HepG2 (cell line): ENCODE measurements around the gene RORC. TPM values are rescaled to one million over a fixed set of nuclear protein-coding genes. Genes with fewer than 3 reads are reported as not detected.

Experiments
- ATAC-seq: fragments of 200-7000 bp; cut with Tn5 transposase; 3 replicates; pipeline ENCODE4 v1.9.1; 2020; ENCODE audit warnings: mild to moderate bottlenecking, moderate library complexity
- BruUV-seq: library from RNA; stranded (reverse); fragments of 400-500 nt; replicated peaks from 2 replicates; lab custom pipeline; 2021; lab: Mats Ljungman, UMichigan
- CTCF ChIA-PET: fragments of 300-600 bp; formaldehyde crosslinking; extraction: SDS; loops from one replicate; lab custom pipeline; 2021; ENCODE audit warnings: low total read pairs, inconsistent platforms, low intra/inter-chr PET ratio; lab: Yijun Ruan, JAX
- POLR2A ChIA-PET: fragments of 350-600 bp; sonication (Branson Sonifier 250); formaldehyde crosslinking; loops from one replicate; lab custom pipeline; 2020; ENCODE audit warnings: antibody characterized with exemption, inconsistent platforms; lab: Yijun Ruan, JAX
- DNase-seq: peaks from one replicate; pipeline ENCODE4 v3.0.0-alpha.2; 2015; ENCODE audit warnings: low spot score
- FAIRE-seq: peaks from 3 replicates; lab custom pipeline; 2011; peaks lifted over from hg19 to GRCh38; lab: Jason Lieb, UNC
- H2AFZ ChIP-seq: one replicate; pipeline ENCODE4 v1.6.1; 2011; ENCODE audit warnings: low read length, inconsistent platforms
- H3K27ac ChIP-seq: fragments of 300-600 bp; 3 replicates; pipeline ENCODE4 v1.8.0; 2011; ENCODE audit warnings: mixed run types, mild to moderate bottlenecking, mixed read lengths, low read length, inconsistent platforms; ENCODE audit not compliant: insufficient read depth; ENCODE audit errors: extremely low read length
- H3K27me3 ChIP-seq, 2 experiments: fragments of 200-600 bp in 1 of 2; 2 replicates in 1 of 2; 3 replicates in 1 of 2; pipeline versions ENCODE4 v1.6.0 to v1.8.0; 2011; ENCODE audit warnings: low read length in 2 of 2, mild to moderate bottlenecking in 2 of 2, moderate library complexity in 2 of 2, inconsistent platforms in 1 of 2; ENCODE audit not compliant: insufficient read depth in 2 of 2, control insufficient read depth in 1 of 2
- H3K36me3 ChIP-seq, 2 experiments: fragments of 200-600 bp in 1 of 2; replicated peaks in 1 of 2; 2 replicates in 1 of 2; 3 replicates in 1 of 2; pipeline versions ENCODE4 v1.5.1 to v1.8.0; 2011; ENCODE audit warnings: low read length in 2 of 2, inconsistent platforms in 1 of 2; ENCODE audit not compliant: insufficient read depth in 2 of 2, control insufficient read depth in 1 of 2
- H3K4me1 ChIP-seq: 2 replicates; pipeline ENCODE4 v1.5.1; 2012; ENCODE audit warnings: low read length, inconsistent platforms; ENCODE audit not compliant: insufficient read depth
- H3K4me2 ChIP-seq: 2 replicates; pipeline ENCODE4 v1.6.0; 2011; ENCODE audit warnings: low read depth, low read length, inconsistent platforms
- H3K4me3 ChIP-seq, 3 experiments: fragments of 200-600 bp in 1 of 3; sonication (generic), shearing (Covaris generic) in 1 of 3; replicated peaks in 1 of 3; 2 replicates each; pipeline ENCODE4 v1.5.1; 2011 to 2016; ENCODE audit warnings: low read length in 3 of 3, inconsistent platforms in 2 of 3, low read depth in 2 of 3, mild to moderate bottlenecking in 2 of 3, control low read depth in 1 of 3, mixed read lengths in 1 of 3; ENCODE audit not compliant: insufficient read depth in 1 of 3
- H3K79me2 ChIP-seq: one replicate; pipeline ENCODE4 v1.6.1; 2011; ENCODE audit warnings: low read length, inconsistent platforms; ENCODE audit not compliant: insufficient read depth
- H3K9ac ChIP-seq: 2 replicates; pipeline ENCODE4 v1.6.0; 2011; ENCODE audit warnings: mild to moderate bottlenecking, low read depth, low read length, inconsistent platforms; ENCODE audit not compliant: insufficient read depth
- H3K9me3 ChIP-seq: 2 replicates; pipeline ENCODE4 v1.5.1; 2012; ENCODE audit warnings: mild to moderate bottlenecking, low read length
- H4K20me1 ChIP-seq: 2 replicates; pipeline ENCODE4 v1.6.0; 2011; ENCODE audit warnings: inconsistent platforms, mild to moderate bottlenecking, low read length, moderate library complexity; ENCODE audit not compliant: insufficient read depth
- DMTF1 ChIP-seq: sonication (generic); formaldehyde crosslinking; IDR thresholded peaks from 2 replicates; pipeline ENCODE4 v1.4.0; 2020; ENCODE audit warnings: mild to moderate bottlenecking, missing genetic modification reagents
- MAFF ChIP-seq: IDR thresholded peaks from 2 replicates; pipeline ENCODE4 v1.6.1; 2011; ENCODE audit warnings: low read depth, low read length, improper control_type of control experiment
- MAFK ChIP-seq, 2 experiments: IDR thresholded peaks in 1 of 2; conservative IDR thresholded peaks in 1 of 2; 2 replicates each; pipeline ENCODE4 v1.6.1; 2011; ENCODE audit warnings: improper control_type of control experiment in 2 of 2, low read length in 2 of 2
- SMARCC2 ChIP-seq: fragments of 450-650 bp; IDR thresholded peaks from 2 replicates; pipeline ENCODE4 v1.6.1; 2017; ENCODE audit warnings: antibody characterized with exemption, mild to moderate bottlenecking
- U2AF2 ChIP-seq: fragments of 200-400 bp; formaldehyde crosslinking; IDR thresholded peaks from 2 replicates; pipeline ENCODE4 v1.6.1; 2017; ENCODE audit warnings: low read depth, mild to moderate bottlenecking, low read length
- ZNF296 ChIP-seq: sonication (generic); formaldehyde crosslinking; conservative IDR thresholded peaks from 2 replicates; pipeline ENCODE4 v1.5.0; 2020; ENCODE audit warnings: mild to moderate bottlenecking, missing genetic modification reagents
- WGBS: methylation state at CpG from one replicate; pipeline ENCODE4 v1.1.6; 2017; ENCODE audit warnings: low lambda C conversion rate; 5-methylcytosine and 5-hydroxymethylcytosine counted together
- in situ Hi-C: cut with HindIII; loops from 2 replicates; pipeline ENCODE4 v1.10.0; 2017; ENCODE audit warnings: low pct_unique_long_range_greater_than_20kb; ENCODE audit not compliant: extremely low pct_ligation_motif_present
- intact Hi-C: fragments of 100-400 bp; cut with micrococcal nuclease; formaldehyde crosslinking; loops from one replicate; pipeline ENCODE4 v1.10.0; 2022; ENCODE audit not compliant: unreplicated experiment
- polyA plus RNA-seq, 8 experiments: library from polyadenylated mRNA; depleted of rRNA in 3 of 8; stranded (reverse) in 7 of 8; unstranded in 1 of 8; fragments of >200 nt; fragmentation: Illumina TruSeq in 4 of 8; extraction: Trizol in 4 of 8; gene quantifications; 2 replicates each; pipeline versions ENCODE4 v1.2.1 to v1.2.3, GENCODE V29; 2011 to 2016; ENCODE audit warnings: low read depth in 4 of 8, missing spikeins in 1 of 8, mixed read lengths in 1 of 8; ENCODE audit not compliant: insufficient read depth in 1 of 8
- total RNA-seq, 5 experiments: library from RNA; depleted of rRNA; stranded (reverse); fragments of >200 nt; fragmentation: Illumina TruSeq; extraction: Trizol; gene quantifications; 2 replicates each; pipeline ENCODE4 v1.2.3, GENCODE V29; 2016; ENCODE audit warnings: low read depth in 1 of 5
- TF ChIP-seq, protein P1 (sequence below): sonication (generic); formaldehyde crosslinking; IDR thresholded peaks from 2 replicates; pipeline ENCODE4 v1.4.0; 2020; ENCODE audit warnings: mild to moderate bottlenecking, missing genetic modification reagents
- TF ChIP-seq, protein P2 (sequence below): sonication (generic); formaldehyde crosslinking; IDR thresholded peaks from 2 replicates; pipeline ENCODE4 v1.5.1; 2020; ENCODE audit warnings: mild to moderate bottlenecking, moderate library complexity, missing genetic modification reagents

RORC gene
- total and polyA plus RNA-seq, 2 of the 13 experiments (the other 11 are each of a cell fraction or from before 2014, with no cell fraction given) = 2.5 to 6.5 TPM

GRCh38 chr1:151775894-151776664 lies 55.5 kb downstream of the RORC start:
- FAIRE-seq = no peak

GRCh38 chr1:151774256-151774922 lies 57.2 kb downstream of the RORC start:
- FAIRE-seq = no peak
- H4K20me1 ChIP-seq = no peaks in the 10 kb centered on the region
- no TSS peak for BruUV-seq
- ChIA-PET CTCF (no interaction called here), POLR2A (no interaction called here)
- DNase-seq = no peak
- no peaks in the 10 kb centered on the region; a peak in 1 of 5 replicates for H3K36me3 ChIP-seq
- no peak for ATAC-seq
- no peak overlapping the region for H2AFZ ChIP-seq
- no peak overlapping the region for H3K4me3 ChIP-seq
- no peaks in the 10 kb centered on the region for H3K79me2 ChIP-seq
- H3K27me3 ChIP-seq = no peaks in the 10 kb centered on the region
- H3K27ac ChIP-seq = no peak overlapping the region
- 70% methylated on average over 3 of the region's 3 CpGs for WGBS
- no peak overlapping the region for H3K9ac ChIP-seq
- in situ Hi-C loops (no loop called here), intact Hi-C loops (no loop called here)
- no peaks in the 10 kb centered on the region for H3K9me3 ChIP-seq
- no peaks in the 10 kb centered on the region for H3K4me1 ChIP-seq
- H3K4me2 ChIP-seq = no peak overlapping the region
- TF ChIP-seq, protein P1, sequence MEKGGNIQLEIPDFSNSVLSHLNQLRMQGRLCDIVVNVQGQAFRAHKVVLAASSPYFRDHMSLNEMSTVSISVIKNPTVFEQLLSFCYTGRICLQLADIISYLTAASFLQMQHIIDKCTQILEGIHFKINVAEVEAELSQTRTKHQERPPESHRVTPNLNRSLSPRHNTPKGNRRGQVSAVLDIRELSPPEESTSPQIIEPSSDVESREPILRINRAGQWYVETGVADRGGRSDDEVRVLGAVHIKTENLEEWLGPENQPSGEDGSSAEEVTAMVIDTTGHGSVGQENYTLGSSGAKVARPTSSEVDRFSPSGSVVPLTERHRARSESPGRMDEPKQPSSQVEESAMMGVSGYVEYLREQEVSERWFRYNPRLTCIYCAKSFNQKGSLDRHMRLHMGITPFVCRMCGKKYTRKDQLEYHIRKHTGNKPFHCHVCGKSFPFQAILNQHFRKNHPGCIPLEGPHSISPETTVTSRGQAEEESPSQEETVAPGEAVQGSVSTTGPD (CRISPR knock-in tag) = no peak
- TF ChIP-seq SMARCC2 (no peak), DMTF1 (no peak), ZNF296 (CRISPR knock-in tag) (no peak)
- TF ChIP-seq, protein P2, sequence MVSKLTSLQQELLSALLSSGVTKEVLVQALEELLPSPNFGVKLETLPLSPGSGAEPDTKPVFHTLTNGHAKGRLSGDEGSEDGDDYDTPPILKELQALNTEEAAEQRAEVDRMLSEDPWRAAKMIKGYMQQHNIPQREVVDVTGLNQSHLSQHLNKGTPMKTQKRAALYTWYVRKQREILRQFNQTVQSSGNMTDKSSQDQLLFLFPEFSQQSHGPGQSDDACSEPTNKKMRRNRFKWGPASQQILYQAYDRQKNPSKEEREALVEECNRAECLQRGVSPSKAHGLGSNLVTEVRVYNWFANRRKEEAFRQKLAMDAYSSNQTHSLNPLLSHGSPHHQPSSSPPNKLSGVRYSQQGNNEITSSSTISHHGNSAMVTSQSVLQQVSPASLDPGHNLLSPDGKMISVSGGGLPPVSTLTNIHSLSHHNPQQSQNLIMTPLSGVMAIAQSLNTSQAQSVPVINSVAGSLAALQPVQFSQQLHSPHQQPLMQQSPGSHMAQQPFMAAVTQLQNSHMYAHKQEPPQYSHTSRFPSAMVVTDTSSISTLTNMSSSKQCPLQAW (CRISPR knock-in tag) = no peak

More at GRCh38 chr1:151775894-151776664, 55.5 kb downstream of the RORC start:
- H4K20me1 ChIP-seq = no peaks in the 10 kb centered on the region
- H3K4me3 ChIP-seq = no peak overlapping the region
- WGBS = 83% methylated on average over 7 of the region's 7 CpGs
- BruUV-seq = no TSS peak
- ATAC-seq (no peak), DNase-seq (no peak)
- TF ChIP-seq MAFK (conservative IDR thresholded peaks at IDR 0.05 in 1 of 2, IDR thresholded peaks at IDR 0.05 in 1 of 2; ENCODE audit: low read length in 2 of 2) = peak in 1 of 2 experiments; percentile 63; a peak in 3 of 4 replicates
- TF ChIP-seq U2AF2 = no peak
- TF ChIP-seq MAFF = peak; percentile 47; the same call in 1 of the 2 replicates
- H3K79me2 ChIP-seq = no peaks in the 10 kb centered on the region
- ChIA-PET CTCF (no interaction called here), POLR2A (interaction anchor here (1.4 kb wide), 1 partner anchor 13 kb away, joined by 3 read pairs; the partner anchor contains the start of gene MRPL9)
- no peak overlapping the region for H3K4me2 ChIP-seq
- H3K4me1 ChIP-seq = no peaks in the 10 kb centered on the region
- in situ Hi-C loops (no loop called here), intact Hi-C loops (no loop called here)
- no peaks in the 10 kb centered on the region for H3K9me3 ChIP-seq
- no peaks in the 10 kb centered on the region for H3K27me3 ChIP-seq
- H3K36me3 ChIP-seq = no peaks in the 10 kb centered on the region; a peak in 1 of 5 replicates
- H3K9ac ChIP-seq = no peak overlapping the region
- no peak overlapping the region for H2AFZ ChIP-seq
- H3K27ac ChIP-seq = no peak overlapping the region
